GM21360 (cell line): ENCODE measurements around the gene TCP11L2.
"Not testable (repeated sequence)": the region's sequence is repeated elsewhere in the genome, so short reads cannot be mapped to it uniquely, and the experiment has no call there.

Experiments
- ATAC-seq: cut with Tn5 transposase; IDR thresholded peaks from one replicate; pipeline ENCODE4 v1.9.1; 2021; ENCODE audit warnings: mild to moderate bottlenecking, moderate library complexity; ENCODE audit not compliant: unreplicated experiment

Gene TCP11L2

GRCh38 chr12:106304797-106305196, 2.3 kb downstream of the TCP11L2 start:
- no peak for ATAC-seq

DNA sequence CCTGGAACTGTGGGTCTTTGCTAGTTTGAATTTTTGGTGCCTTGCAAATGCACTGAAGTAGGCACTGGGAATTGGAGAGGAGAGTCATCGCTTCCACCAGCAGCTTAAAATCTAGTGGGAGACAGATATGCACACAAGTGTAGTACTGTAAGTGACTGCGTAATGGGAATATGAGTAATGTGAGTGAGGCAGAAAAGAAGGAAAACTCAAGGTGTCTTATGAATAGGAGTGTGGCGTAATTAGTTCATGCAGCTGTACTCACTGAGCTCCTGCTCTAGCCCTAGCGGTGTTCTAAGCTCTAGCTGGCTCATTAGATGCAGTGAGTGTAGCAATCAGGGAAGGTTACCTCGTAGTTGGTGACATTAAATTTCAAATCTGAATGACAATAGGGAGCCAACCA, 2.8 kb downstream of the TCP11L2 start:
- no peak for ATAC-seq

- ATAC-seq: no peak
Measured at GRCh38 chr12:106307181-106307580, 4.6 kb downstream of the TCP11L2 start.

DNA sequence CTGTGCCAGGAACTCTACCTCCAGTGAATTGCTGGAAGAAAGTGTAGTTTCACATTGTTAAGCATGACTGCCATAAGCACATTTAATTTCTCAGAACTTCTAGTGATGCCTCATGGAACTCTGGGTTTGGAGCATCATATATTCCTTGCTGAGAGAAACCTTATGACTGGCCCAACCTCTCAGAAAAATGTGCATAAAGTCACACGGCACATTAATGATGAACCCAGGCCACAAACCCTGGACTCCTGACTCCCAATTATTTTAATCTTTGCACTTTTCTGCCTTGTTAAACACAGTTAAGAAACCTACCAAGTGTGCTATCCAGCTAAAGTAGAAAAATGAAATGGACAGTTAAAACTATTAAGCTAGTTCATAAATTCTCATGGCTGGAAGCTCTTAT, 5.6 kb downstream of the TCP11L2 start:
- ATAC-seq: no peak

- ATAC-seq: no peak
Measured at GRCh38 chr12:106308611-106309010, 6.1 kb downstream of the TCP11L2 start.

- no peak for ATAC-seq
Measured at GRCh38 chr12:106309671-106310505, 7.4 kb downstream of the TCP11L2 start.

- no peak for ATAC-seq
Measured at GRCh38 chr12:106310687-106311086, 8.2 kb downstream of the TCP11L2 start.

DNA sequence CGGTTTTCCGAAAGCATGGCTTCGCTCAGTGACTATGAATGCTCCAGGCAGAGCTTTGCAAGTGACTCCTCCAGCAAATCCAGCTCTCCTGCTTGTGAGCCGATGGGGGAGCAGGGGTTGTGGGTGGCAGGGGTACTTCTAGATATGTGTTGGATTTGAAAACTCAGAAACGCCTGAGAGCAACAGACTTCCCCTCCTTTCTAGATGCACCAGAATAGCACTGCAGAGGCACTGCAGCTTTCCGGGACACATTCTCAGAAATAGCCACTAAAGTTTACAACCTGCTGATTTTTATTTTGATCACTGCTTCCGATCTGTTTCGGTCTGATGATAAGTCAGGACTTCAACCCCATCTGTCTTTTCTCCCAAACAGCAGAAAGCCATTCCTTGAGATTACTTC, 8.6 kb downstream of the TCP11L2 start:
- ATAC-seq: no peak

DNA sequence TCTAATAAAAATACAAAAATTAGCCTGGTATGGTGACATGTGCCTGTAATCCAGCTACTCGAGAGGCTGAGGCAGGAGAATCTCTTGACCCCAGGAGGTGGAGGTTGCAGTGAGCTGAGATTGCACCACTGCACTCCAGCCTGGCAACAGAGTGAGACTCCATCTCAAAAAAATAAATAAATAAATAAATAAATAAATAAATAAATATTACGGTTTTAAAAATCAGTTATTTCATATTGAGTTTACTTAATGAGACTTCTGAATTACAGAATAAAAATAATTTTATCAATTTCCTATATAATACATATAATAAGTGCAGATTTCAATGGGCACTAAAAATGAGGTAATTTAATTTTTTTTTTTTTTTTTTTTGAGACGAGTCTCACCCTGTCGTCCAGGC, 10.9 kb downstream of the TCP11L2 start:
- not testable (repeated sequence) for ATAC-seq

DNA sequence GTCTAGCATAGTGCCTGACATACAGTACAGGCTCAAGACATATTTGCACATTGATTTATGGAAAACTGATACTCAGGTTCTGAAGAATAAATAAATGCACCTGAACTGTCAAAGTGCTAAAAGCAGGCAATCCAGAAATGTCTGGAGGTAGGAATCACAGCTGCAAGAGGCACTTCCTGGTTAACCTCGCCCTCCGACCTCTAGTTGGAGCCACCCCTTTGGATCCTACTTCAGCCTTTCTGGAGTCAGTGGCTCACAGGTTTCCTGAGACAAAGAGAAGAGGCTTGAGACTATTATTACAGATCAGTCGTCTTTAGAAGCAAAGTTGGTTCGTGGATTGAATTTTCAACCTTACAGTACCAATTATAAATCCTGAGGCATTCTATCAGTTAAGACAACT, 13.0 kb downstream of the TCP11L2 start:
- no peak for ATAC-seq

- ATAC-seq: no peak
Measured at GRCh38 chr12:106317406-106318082, 15.0 kb downstream of the TCP11L2 start.

- no peak for ATAC-seq
Measured at GRCh38 chr12:106321139-106321850, 18.8 kb downstream of the TCP11L2 start.

DNA sequence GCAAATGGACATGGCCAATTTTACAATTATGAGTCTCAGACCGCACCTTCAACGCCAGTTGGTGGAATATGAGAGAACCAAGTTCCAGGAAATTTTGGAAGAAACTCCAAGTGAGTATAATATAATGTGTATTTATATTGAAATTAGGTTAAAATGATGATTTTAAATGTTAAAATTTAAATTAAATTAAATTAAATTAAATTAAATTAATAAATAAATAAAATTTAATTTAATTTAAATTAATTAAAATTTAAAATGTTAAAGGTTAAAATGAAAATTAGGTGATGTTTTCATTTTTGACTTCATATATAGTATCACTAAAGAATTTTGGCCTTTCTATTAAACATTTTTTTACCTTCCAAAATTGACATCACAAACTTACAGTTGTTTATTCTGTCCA, 21.0 kb downstream of the TCP11L2 start:
- no peak for ATAC-seq

DNA sequence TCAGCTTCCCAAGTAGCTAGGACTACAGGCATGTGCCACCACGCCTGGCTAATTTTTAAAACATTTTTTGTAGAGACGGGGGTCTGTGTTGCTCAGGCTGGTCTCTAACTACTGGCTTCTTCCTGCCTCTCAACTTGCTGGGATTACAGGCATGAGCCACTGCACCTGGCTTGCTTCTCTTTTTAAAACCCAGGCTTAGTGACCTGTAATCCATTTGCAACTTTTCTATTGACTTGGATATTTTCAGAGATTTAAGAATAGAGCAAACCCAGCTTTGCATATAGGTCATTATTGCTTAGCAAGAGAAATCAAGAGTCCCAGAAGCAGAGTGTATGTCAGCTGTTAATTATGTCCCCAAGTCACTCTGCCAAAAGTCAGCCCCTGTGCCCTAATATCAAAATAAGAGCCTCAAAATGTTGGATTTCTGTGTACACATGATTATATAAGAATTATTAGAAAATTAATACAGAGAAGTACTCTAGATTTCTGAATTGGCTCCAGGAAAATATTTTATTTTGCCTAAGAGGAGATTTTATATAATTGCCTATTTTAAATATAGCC, 24.9 kb downstream of the TCP11L2 start:
- ATAC-seq: no peak

DNA sequence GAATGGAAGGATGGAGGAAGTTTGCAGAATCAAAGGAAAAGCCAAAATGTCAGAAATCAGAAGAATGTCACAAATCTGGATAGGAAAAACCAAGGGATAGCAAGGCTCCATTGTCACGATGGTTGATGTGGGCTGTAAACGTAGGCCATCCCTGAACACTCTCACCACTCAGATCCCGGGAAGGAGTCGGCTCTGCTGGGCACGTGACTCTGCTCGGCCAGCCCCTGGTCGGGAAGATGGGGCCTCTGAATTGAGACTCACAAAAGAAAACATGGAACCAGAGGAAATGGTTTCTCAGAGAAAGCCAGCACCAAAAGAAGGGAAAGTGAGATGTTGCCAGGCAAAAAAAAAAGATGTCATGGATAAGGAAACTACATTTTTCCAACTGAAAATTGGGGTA, 26.2 kb downstream of the TCP11L2 start:
- no peak for ATAC-seq

- no peak for ATAC-seq
Measured at GRCh38 chr12:106329231-106329982, 26.9 kb downstream of the TCP11L2 start.

DNA sequence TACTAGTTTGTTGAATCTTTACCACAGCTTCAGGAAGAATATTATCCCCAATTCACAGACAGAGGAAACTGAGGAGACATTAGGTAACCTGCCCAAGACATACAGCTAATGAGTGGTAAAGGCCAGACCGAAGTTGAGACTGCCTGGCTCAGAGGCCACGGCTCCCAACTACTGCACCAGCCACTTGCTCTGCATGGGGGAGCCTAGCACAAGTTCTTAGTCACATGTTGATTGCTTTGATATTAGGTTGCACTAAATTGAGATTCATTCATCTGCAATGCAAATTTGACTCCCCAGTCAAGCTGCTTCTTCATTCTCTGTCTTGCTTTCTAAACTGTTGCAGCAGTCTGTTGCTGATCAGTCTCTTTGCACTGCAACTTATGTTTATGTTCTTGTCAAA, 29.1 kb downstream of the TCP11L2 start:
- ATAC-seq: no peak

- no peak for ATAC-seq
Measured at GRCh38 chr12:106332536-106332935, 30.0 kb downstream of the TCP11L2 start.

GRCh38 chr12:106333010-106333409, 30.5 kb downstream of the TCP11L2 start:
- no peak for ATAC-seq

- ATAC-seq: no peak
Measured at GRCh38 chr12:106333756-106334155, 31.2 kb downstream of the TCP11L2 start.
